NB4 (cell line): ENCODE measurements around the gene SLC39A8.

Experiments used
- DNase-seq: peaks from one replicate; pipeline ENCODE4 v3.0.0; 2010; ENCODE audit warnings: low read depth
- H3K4me3 ChIP-seq: one replicate; pipeline ENCODE4 v1.5.1; 2011; ENCODE audit warnings: mild to moderate bottlenecking, low read depth, low read length, moderate library complexity
- CTCF ChIP-seq: IDR thresholded peaks from one replicate; pipeline ENCODE4 v1.5.1; 2012; ENCODE audit warnings: low read depth, low read length
- MAX ChIP-seq: IDR thresholded peaks from 2 replicates; pipeline ENCODE4 v1.6.1; 2011; ENCODE audit warnings: low read depth, low read length
- MYC ChIP-seq: IDR thresholded peaks from 2 replicates; pipeline ENCODE4 v1.6.1; 2011; ENCODE audit warnings: low read depth, low read length
- POLR2A ChIP-seq: IDR thresholded peaks from 2 replicates; pipeline ENCODE4 v1.6.1; 2011; ENCODE audit warnings: mild to moderate bottlenecking; ENCODE audit not compliant: insufficient read length; ENCODE audit errors: extremely low read depth

The SLC39A8 gene

DNA sequence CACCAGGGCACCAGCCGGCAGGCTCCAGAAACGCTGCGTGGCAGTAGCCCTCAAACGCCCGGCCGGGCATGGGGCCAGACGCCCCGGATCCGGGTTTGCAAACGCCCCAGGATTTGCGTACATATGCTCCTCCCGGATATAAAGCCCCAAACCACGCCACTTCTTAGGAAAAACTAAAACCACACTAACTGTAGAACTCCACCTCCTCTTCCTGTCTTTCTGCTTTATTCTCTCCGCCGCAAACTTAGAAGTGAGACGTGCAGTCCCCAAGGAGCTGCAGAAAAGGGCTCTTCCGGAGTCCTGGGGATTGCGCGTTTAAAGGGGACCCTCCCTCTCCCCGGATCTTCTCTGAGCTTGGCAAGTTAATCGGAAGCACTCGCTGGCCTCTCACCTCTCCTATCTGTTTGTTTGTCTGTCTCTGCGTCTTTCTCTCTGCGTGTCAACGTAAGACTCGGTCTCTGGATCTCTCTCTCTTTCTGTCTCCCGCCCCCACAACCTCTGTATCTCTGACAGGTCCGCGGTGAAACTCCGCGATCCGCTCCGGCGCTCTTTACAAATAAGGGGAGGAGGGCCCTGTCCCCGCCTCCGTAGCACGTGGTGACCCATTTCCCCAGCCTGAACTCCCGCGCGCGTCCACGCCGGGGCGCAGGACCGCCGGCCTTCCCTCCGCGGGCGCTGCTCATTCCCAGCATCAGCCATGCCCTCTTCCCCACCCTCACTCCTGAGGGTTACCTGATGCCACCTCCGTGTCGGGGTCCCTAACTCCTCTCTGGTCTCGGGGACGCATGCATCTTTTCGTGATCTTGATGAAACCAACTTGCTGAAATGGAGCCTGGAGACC is at the start of gene SLC39A8:
Gene SLC39A8, minus strand, starts transcription at position 529 of the 841 bp plus-strand sequence. CDS start 820 bp downstream, outside the sequence.
- H3K4me3 ChIP-seq: peak within 1 kb of the TSS; percentile 82
- TF ChIP-seq MAX: peak; percentile 98
- TF ChIP-seq POLR2A: peak; percentile 46
- peak; percentile 97 for TF ChIP-seq MYC
- TF ChIP-seq CTCF: peak; percentile 50
- DNase-seq: peak; percentile 96

- DNase-seq: no peak
- TF ChIP-seq POLR2A (no peak), MAX (no peak)
- no peak overlapping the region for H3K4me3 ChIP-seq
Observed at GRCh38 chr4:102392033-102392744, 46.9 kb upstream of the SLC39A8 start.

DNA sequence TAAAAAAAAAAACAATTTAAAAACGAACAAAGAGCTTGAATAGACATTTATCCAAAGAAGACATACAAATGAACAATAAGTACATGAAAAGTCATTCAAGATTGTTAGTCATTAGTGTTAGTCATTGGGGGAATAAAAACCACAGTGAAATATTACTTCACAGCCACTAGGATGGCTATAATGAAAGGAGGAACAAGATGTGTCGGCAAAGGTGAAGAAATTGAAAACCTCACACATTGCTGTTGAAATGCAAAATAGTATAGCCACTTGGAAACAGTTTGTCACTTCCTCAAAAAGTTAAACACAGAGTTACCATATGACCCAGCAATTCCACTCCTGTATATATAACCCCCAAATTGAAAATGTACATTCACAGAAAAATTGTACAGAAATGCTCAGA is 45.2 kb upstream of the SLC39A8 start:
- TF ChIP-seq CTCF (no peak), MYC (no peak), MAX (no peak), POLR2A (no peak)
- H3K4me3 ChIP-seq: no peak overlapping the region
- peak; percentile 93 for DNase-seq

- no peak overlapping the region for H3K4me3 ChIP-seq
- DNase-seq: no peak
- TF ChIP-seq POLR2A (no peak), CTCF (no peak), MYC (no peak), MAX (no peak)
Observed at GRCh38 chr4:102388611-102389010, 43.3 kb upstream of the SLC39A8 start.

GRCh38 chr4:102387552-102388150 is 42.4 kb upstream of the SLC39A8 start:
- no peak overlapping the region for H3K4me3 ChIP-seq
- DNase-seq: no peak
- TF ChIP-seq POLR2A (no peak), MAX (no peak), CTCF (no peak), MYC (no peak)
